ENCODE results near the gene ZNF3. TPM values are rescaled to one million over a fixed set of nuclear protein-coding genes. Genes with fewer than 3 reads are reported as not detected.

Gene ZNF3
- total RNA-seq, 1 donor from 2014 or later: 39.6 TPM

GRCh38 chr7:100119072-100119969 is 37.8 kb upstream of the ZNF3 start, which contains the start of the genes CNPY4 and TAF6:
Gene CNPY4 (plus strand): TSS chr7:100119634. CDS start chr7:100119745, 111 bp downstream.
Gene TAF6 (minus strand): TSS chr7:100119358. CDS start chr7:100114209, 5,149 bp downstream.
- ChIA-PET POLR2A (interaction anchor here (0.9 to 1.9 kb wide), 3 partner anchors 18 to 58 kb away, joined by 3 to 17 read pairs (median 4); partner anchors contain the start of genes AP4M1, GPC2, MCM7 and STAG3), CTCF (interaction anchor here (0.7 kb wide), 1 partner anchor 12 kb away, joined by 3 read pairs; no protein-coding TSS in a partner anchor)
- TF ChIP-seq, protein P1, sequence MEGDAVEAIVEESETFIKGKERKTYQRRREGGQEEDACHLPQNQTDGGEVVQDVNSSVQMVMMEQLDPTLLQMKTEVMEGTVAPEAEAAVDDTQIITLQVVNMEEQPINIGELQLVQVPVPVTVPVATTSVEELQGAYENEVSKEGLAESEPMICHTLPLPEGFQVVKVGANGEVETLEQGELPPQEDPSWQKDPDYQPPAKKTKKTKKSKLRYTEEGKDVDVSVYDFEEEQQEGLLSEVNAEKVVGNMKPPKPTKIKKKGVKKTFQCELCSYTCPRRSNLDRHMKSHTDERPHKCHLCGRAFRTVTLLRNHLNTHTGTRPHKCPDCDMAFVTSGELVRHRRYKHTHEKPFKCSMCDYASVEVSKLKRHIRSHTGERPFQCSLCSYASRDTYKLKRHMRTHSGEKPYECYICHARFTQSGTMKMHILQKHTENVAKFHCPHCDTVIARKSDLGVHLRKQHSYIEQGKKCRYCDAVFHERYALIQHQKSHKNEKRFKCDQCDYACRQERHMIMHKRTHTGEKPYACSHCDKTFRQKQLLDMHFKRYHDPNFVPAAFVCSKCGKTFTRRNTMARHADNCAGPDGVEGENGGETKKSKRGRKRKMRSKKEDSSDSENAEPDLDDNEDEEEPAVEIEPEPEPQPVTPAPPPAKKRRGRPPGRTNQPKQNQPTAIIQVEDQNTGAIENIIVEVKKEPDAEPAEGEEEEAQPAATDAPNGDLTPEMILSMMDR (IDR thresholded peaks at IDR 0.05): no peak
- Mint-ChIP-seq H3K9me3 (no peaks in the 10 kb centered on the region), H3K4me1 (peaks cover 31% of the 10 kb centered on the region), H3K36me3 (ENCODE audit: low read depth) (peaks cover 11% of the 10 kb centered on the region), H3K4me3 (peak within 1 kb of the TSS; percentile 98), H3K27me3 (no peaks in the 10 kb centered on the region), H3K27ac (peak within 1 kb of the TSS; percentile 99)
- ATAC-seq (ENCODE audit: low read depth) (peak; percentile 86), DNase-seq (peak; percentile 88)
- intact Hi-C loops (cut with micrococcal nuclease): loop anchor here (1.0 to 2.0 kb wide), 4 partner anchors 8 to 201 kb away; partner anchors contain the start of genes AP4M1, MCM7 and TRIM4

GRCh38 chr7:100118388-100119071 is 37.0 kb upstream of the ZNF3 start:
- ChIA-PET POLR2A (no interaction called here), CTCF (no interaction called here)
- DNase-seq: no peak
- Mint-ChIP-seq H3K4me3 (peak overlapping the region; percentile 98), H3K36me3 (ENCODE audit: low read depth) (peaks cover 16% of the 10 kb centered on the region), H3K27ac (peak overlapping the region; percentile 99), H3K27me3 (no peaks in the 10 kb centered on the region), H3K9me3 (no peaks in the 10 kb centered on the region), H3K4me1 (peaks cover 29% of the 10 kb centered on the region)
- no peak for ATAC-seq (ENCODE audit: low read depth)
- intact Hi-C loops (cut with micrococcal nuclease): loop anchor here (1.0 to 2.0 kb wide), 4 partner anchors 9 to 200 kb away; partner anchors contain the start of genes AP4M1, MCM7 and TRIM4
- TF ChIP-seq, protein P1 (IDR thresholded peaks at IDR 0.05): no peak

GRCh38 chr7:100115026-100115425 is 33.5 kb upstream of the ZNF3 start:
- ChIA-PET POLR2A (interaction anchor here (0.7 kb wide), 1 partner anchor 267 kb away, joined by 3 read pairs; no protein-coding TSS in a partner anchor), CTCF (interaction anchor here (1.6 kb wide), 1 partner anchor 11 kb away, joined by 3 read pairs; the partner anchor contains the start of gene MBLAC1)
- intact Hi-C loops (cut with micrococcal nuclease): no loop called here
- H3K27me3 Mint-ChIP-seq: no peaks in the 10 kb centered on the region
- no peak overlapping the region for H3K27ac Mint-ChIP-seq
- no peak for ATAC-seq (ENCODE audit: low read depth)
- TF ChIP-seq, protein P1 (IDR thresholded peaks at IDR 0.05): no peak
- no peak for DNase-seq
- H3K4me3 Mint-ChIP-seq: no peak overlapping the region
- peaks cover 19% of the 10 kb centered on the region for H3K4me1 Mint-ChIP-seq
- peaks cover 48% of the 10 kb centered on the region for H3K36me3 Mint-ChIP-seq (ENCODE audit: low read depth)
- no peaks in the 10 kb centered on the region for H3K9me3 Mint-ChIP-seq

- Mint-ChIP-seq H3K4me3 (no peak overlapping the region), H3K9me3 (no peaks in the 10 kb centered on the region), H3K27me3 (no peaks in the 10 kb centered on the region), H3K4me1 (peaks cover 3% of the 10 kb centered on the region), H3K27ac (no peak overlapping the region), H3K36me3 (ENCODE audit: low read depth) (peaks cover 67% of the 10 kb centered on the region)
- ChIA-PET CTCF (no interaction called here), POLR2A (interaction anchor here (3.1 kb wide), 1 partner anchor 11 kb away, joined by 13 read pairs; the partner anchor contains the start of genes AP4M1 and MCM7)
- TF ChIP-seq, protein P1 (IDR thresholded peaks at IDR 0.05): no peak
- DNase-seq (no peak), ATAC-seq (ENCODE audit: low read depth) (no peak)
- intact Hi-C loops (cut with micrococcal nuclease): no loop called here
These were observed 30.4 kb upstream of the ZNF3 start for GRCh38 chr7:100111914-100112313.

Data from activated B cell treated with CpG ODN at 0.5 μM for 24 hours (primary cell).